Measurements from ENCODE around the gene LCK. TPM values are rescaled to one million over a fixed set of nuclear protein-coding genes. Genes with fewer than 3 reads are reported as not detected.

LCK gene
- total and polyA plus RNA-seq, 2 of the 8 experiments (the other 6 are each of a cell fraction or from before 2014, with no cell fraction given) = 75.3 to 122 TPM

Small RNA genes within 50 kb of the gene (small RNA-seq; reads per million reads assigned to genes)
- gene RF00017 (ENCODE audit: insufficient read depth) = not detected
- gene RF00019 (ENCODE audit: insufficient read depth) = not detected

Other genes starting within 250 kb of the LCK start
- gene KHDRBS1, start 237.4 kb upstream of the LCK start, total RNA-seq (2021; fragmentation: NEBNext Ultra II Directional; extraction: Animal tissue kit (Norgen Biotek cat#: 25700)) = 281 and 284 TPM in 2 replicates
- gene KHDRBS1, start 237.4 kb upstream of the LCK start, polyA plus RNA-seq (2011; rRNA removed) = 53.8 and 62.7 TPM in 2 replicates
- 24.6 and 25.3 TPM in 2 replicates for gene TMEM39B, start 178.3 kb upstream of the LCK start, total RNA-seq (2021; fragmentation: NEBNext Ultra II Directional; extraction: Animal tissue kit (Norgen Biotek cat#: 25700))
- gene TMEM39B, start 178.3 kb upstream of the LCK start, polyA plus RNA-seq (2011; rRNA removed) = 32.7 and 39.6 TPM in 2 replicates
- gene KPNA6, start 143.2 kb upstream of the LCK start, total RNA-seq (2021; fragmentation: NEBNext Ultra II Directional; extraction: Animal tissue kit (Norgen Biotek cat#: 25700)) = 116 and 120 TPM in 2 replicates
- gene KPNA6, start 143.2 kb upstream of the LCK start, polyA plus RNA-seq (2011; rRNA removed) = 22.0 and 24.2 TPM in 2 replicates
- gene TXLNA, start 71.6 kb upstream of the LCK start, total RNA-seq (2021; fragmentation: NEBNext Ultra II Directional; extraction: Animal tissue kit (Norgen Biotek cat#: 25700)) = 45.4 and 46.9 TPM in 2 replicates
- gene TXLNA, start 71.6 kb upstream of the LCK start, polyA plus RNA-seq (2011; rRNA removed) = 31.3 and 31.6 TPM in 2 replicates
- 17.1 and 20.9 TPM in 2 replicates for gene CCDC28B, start 50.7 kb upstream of the LCK start, total RNA-seq (2021; fragmentation: NEBNext Ultra II Directional; extraction: Animal tissue kit (Norgen Biotek cat#: 25700))
- 16.7 and 18.4 TPM in 2 replicates for gene CCDC28B, start 50.7 kb upstream of the LCK start, polyA plus RNA-seq (2011; rRNA removed)
- gene IQCC, start 45.6 kb upstream of the LCK start, total RNA-seq (2021; fragmentation: NEBNext Ultra II Directional; extraction: Animal tissue kit (Norgen Biotek cat#: 25700)) = 4.2 and 4.3 TPM in 2 replicates
- 1.9 and 2.5 TPM in 2 replicates for gene IQCC, start 45.6 kb upstream of the LCK start, polyA plus RNA-seq (2011; rRNA removed)
- not detected in 2 replicates for gene DCDC2B, start 42.2 kb upstream of the LCK start, total RNA-seq (2021; fragmentation: NEBNext Ultra II Directional; extraction: Animal tissue kit (Norgen Biotek cat#: 25700))
- gene DCDC2B, start 42.2 kb upstream of the LCK start, polyA plus RNA-seq (2011; rRNA removed) = not detected in 2 replicates
- gene TMEM234, start 28.9 kb upstream of the LCK start, total RNA-seq (2021; fragmentation: NEBNext Ultra II Directional; extraction: Animal tissue kit (Norgen Biotek cat#: 25700)) = 8.9 TPM in 2 replicates
- gene TMEM234, start 28.9 kb upstream of the LCK start, polyA plus RNA-seq (2011; rRNA removed) = 8.6 and 8.7 TPM in 2 replicates
- 243 and 247 TPM in 2 replicates for gene EIF3I, start 28.9 kb upstream of the LCK start, total RNA-seq (2021; fragmentation: NEBNext Ultra II Directional; extraction: Animal tissue kit (Norgen Biotek cat#: 25700))
- 345 and 346 TPM in 2 replicates for gene EIF3I, start 28.9 kb upstream of the LCK start, polyA plus RNA-seq (2011; rRNA removed)
- gene FAM167B, start 4.0 kb upstream of the LCK start, total RNA-seq (2021; fragmentation: NEBNext Ultra II Directional; extraction: Animal tissue kit (Norgen Biotek cat#: 25700)) = 3.2 and 3.9 TPM in 2 replicates
- gene FAM167B, start 4.0 kb upstream of the LCK start, polyA plus RNA-seq (2011; rRNA removed) = 2.8 and 4.2 TPM in 2 replicates
- 111 and 112 TPM in 2 replicates for gene HDAC1, start 40.8 kb downstream of the LCK start, total RNA-seq (2021; fragmentation: NEBNext Ultra II Directional; extraction: Animal tissue kit (Norgen Biotek cat#: 25700))
- gene HDAC1, start 40.8 kb downstream of the LCK start, polyA plus RNA-seq (2011; rRNA removed) = 98.6 and 125 TPM in 2 replicates
- gene MARCKSL1, start 85.0 kb downstream of the LCK start, total RNA-seq (2021; fragmentation: NEBNext Ultra II Directional; extraction: Animal tissue kit (Norgen Biotek cat#: 25700)) = 536 and 557 TPM in 2 replicates
- 558 and 618 TPM in 2 replicates for gene MARCKSL1, start 85.0 kb downstream of the LCK start, polyA plus RNA-seq (2011; rRNA removed)
- 4.1 and 4.2 TPM in 2 replicates for gene FAM229A, start 111.2 kb downstream of the LCK start, total RNA-seq (2021; fragmentation: NEBNext Ultra II Directional; extraction: Animal tissue kit (Norgen Biotek cat#: 25700))
- gene FAM229A, start 111.2 kb downstream of the LCK start, polyA plus RNA-seq (2011; rRNA removed) = 4.2 and 7.5 TPM in 2 replicates
- 1.2 and 1.5 TPM in 2 replicates for gene TSSK3, start 111.3 kb downstream of the LCK start, total RNA-seq (2021; fragmentation: NEBNext Ultra II Directional; extraction: Animal tissue kit (Norgen Biotek cat#: 25700))
- 1.2 and 1.9 TPM in 2 replicates for gene TSSK3, start 111.3 kb downstream of the LCK start, polyA plus RNA-seq (2011; rRNA removed)
- gene BSDC1, start 143.2 kb downstream of the LCK start, total RNA-seq (2021; fragmentation: NEBNext Ultra II Directional; extraction: Animal tissue kit (Norgen Biotek cat#: 25700)) = 40.7 and 42.9 TPM in 2 replicates
- 23.3 and 24.8 TPM in 2 replicates for gene BSDC1, start 143.2 kb downstream of the LCK start, polyA plus RNA-seq (2011; rRNA removed)
- 3.5 and 3.7 TPM in 2 replicates for gene ZBTB8B, start 213.8 kb downstream of the LCK start, total RNA-seq (2021; fragmentation: NEBNext Ultra II Directional; extraction: Animal tissue kit (Norgen Biotek cat#: 25700))
- 1.2 and 1.3 TPM in 2 replicates for gene ZBTB8B, start 213.8 kb downstream of the LCK start, polyA plus RNA-seq (2011; rRNA removed)